ENCODE results near the gene RPS6KL1.

The RPS6KL1 gene

DNA sequence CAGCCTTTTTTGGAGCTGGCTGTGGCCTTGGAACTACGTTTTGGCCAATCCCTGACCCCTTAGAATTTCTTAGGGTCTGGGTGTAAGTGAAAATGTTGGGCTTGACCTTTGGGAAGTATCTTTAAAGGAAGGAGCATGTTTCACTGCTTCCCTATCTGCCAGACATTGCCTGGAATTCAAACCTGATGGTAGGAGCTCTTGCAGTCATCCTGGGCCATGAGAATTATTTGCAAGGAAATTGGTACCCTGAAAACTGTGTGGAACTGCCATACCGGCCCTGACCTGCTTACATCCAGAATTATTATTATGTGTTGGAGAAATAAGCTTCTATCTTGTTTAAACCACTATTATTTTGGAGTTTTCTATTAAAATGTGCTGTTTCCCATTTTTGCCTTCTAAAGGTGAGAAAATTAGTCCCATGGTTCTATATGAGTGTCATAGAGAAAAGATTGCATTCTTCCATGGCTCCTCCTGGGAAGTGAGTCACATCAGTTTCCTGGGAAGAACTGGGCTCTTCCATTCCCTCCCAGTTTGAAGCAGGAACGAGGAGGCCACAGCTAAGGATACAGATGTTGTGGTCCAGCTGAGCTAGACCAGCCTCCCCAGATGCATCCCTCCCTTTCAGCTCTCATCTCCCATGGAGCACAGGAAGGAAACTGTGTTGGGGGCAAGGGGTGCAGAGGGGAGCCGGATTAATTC, 41.9 kb upstream of the RPS6KL1 start:
- H2BK15ac ChIP-seq (ENCODE audit: low read length): no peak overlapping the region
- no peak overlapping the region for H3K4me3 ChIP-seq (ENCODE audit: low read length in 2 of 2)
- H3K4ac ChIP-seq (ENCODE audit: low read length): no peak overlapping the region
- no peaks in the 10 kb centered on the region for H3K79me1 ChIP-seq (ENCODE audit: low read depth, low read length)
- no peak overlapping the region for H2BK5ac ChIP-seq (ENCODE audit: low read length)
- H3K36me3 ChIP-seq (replicated peaks in 1 of 2; ENCODE audit: control insufficient read depth in 2 of 2, insufficient read depth in 2 of 2, low read length in 2 of 2): no peaks in the 10 kb centered on the region
- H4K8ac ChIP-seq (ENCODE audit: low read depth, low read length): no peak overlapping the region
- no peak overlapping the region for H3K14ac ChIP-seq (ENCODE audit: low read length)
- H2AK5ac ChIP-seq (ENCODE audit: low read depth, low read length): peak overlapping the region; percentile 32
- no peak for DNase-seq (ENCODE audit: low spot score)
- no peak overlapping the region for H4K91ac ChIP-seq (ENCODE audit: low read depth, low read length, poor library complexity)
- no peaks in the 10 kb centered on the region for H3K9me3 ChIP-seq (replicated peaks in 1 of 2; ENCODE audit: control insufficient read depth in 2 of 2, insufficient read depth in 1 of 2, low read depth in 1 of 2, low read length in 2 of 2)
- no peak overlapping the region for H2AFZ ChIP-seq (ENCODE audit: low read length)
- H3K4me2 ChIP-seq (ENCODE audit: insufficient read depth, low read length, poor library complexity, severe bottlenecking): no peak overlapping the region
- no peaks in the 10 kb centered on the region for H3K27me3 ChIP-seq (ENCODE audit: control insufficient read depth in 3 of 3, insufficient read depth in 3 of 3, low read depth in 1 of 3, low read length in 3 of 3)
- no CpG with 5 or more reads among the region's 4 CpGs for WGBS, 2 donors (ENCODE audit: extremely low coverage in 2 of 2, insufficient read length in 2 of 2, insufficient replicate concordance in 1 of 2)
- peaks cover 14 to 19% of the 10 kb centered on the region in 2 donors for H3K4me1 ChIP-seq (ENCODE audit: control insufficient read depth in 2 of 2, insufficient read depth in 1 of 2, low read depth in 1 of 2, low read length in 2 of 2)
- no peak overlapping the region for H2BK120ac ChIP-seq (ENCODE audit: low read depth, low read length)
- H2BK12ac ChIP-seq (ENCODE audit: low read length): no peak overlapping the region
- peak overlapping the region; percentile 27 for H3K18ac ChIP-seq (ENCODE audit: low read length)
- H3K23ac ChIP-seq (ENCODE audit: low read depth, low read length, poor library complexity): no peak overlapping the region
- H3K9ac ChIP-seq (ENCODE audit: low read depth, low read length, poor library complexity): no peak overlapping the region
- no peak overlapping the region for H3K27ac ChIP-seq (replicated peaks; ENCODE audit: low read length)

DNA sequence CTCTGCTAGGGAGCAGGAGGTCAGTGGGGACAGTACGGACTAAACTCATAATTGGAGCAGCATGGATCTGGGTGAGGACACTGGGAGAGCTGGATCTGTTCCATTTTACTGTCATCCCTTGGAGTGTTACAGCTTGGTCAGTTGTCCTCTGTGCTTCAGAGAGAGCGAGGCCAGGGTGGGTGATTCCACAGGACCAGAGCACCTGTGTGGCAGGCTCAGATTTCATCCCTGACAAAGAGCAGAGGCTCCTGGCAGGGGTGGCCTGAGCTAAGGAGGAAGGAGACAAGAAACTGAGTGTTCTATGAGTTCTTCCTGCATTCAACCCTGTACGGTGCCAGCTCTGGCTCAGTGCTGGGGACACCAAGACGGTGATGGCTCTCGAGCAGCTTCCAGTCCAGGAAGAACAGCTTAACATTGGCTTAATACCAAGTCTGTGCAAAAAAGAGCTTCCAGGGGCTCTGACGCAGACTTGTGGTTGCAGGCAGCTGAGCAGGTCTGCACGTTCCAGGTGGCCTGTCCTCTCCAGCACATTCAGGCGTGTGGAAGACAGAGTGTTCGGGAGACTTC, 40.7 kb upstream of the RPS6KL1 start:
- no peak overlapping the region for H4K91ac ChIP-seq (ENCODE audit: low read depth, low read length, poor library complexity)
- H3K9ac ChIP-seq (ENCODE audit: low read depth, low read length, poor library complexity): no peak overlapping the region
- H2BK12ac ChIP-seq (ENCODE audit: low read length): peak overlapping the region; percentile 75
- H3K4me1 ChIP-seq (ENCODE audit: control insufficient read depth in 2 of 2, insufficient read depth in 1 of 2, low read depth in 1 of 2, low read length in 2 of 2): peaks cover 14 to 19% of the 10 kb centered on the region in 2 donors
- H3K14ac ChIP-seq (ENCODE audit: low read length): no peak overlapping the region
- peak overlapping the region; percentile 42 for H2BK5ac ChIP-seq (ENCODE audit: low read length)
- H2AK5ac ChIP-seq (ENCODE audit: low read depth, low read length): peak overlapping the region; percentile 44
- H2BK15ac ChIP-seq (ENCODE audit: low read length): peak overlapping the region; percentile 83
- no peaks in the 10 kb centered on the region for H3K27me3 ChIP-seq (ENCODE audit: control insufficient read depth in 3 of 3, insufficient read depth in 3 of 3, low read depth in 1 of 3, low read length in 3 of 3)
- peak overlapping the region; percentile 75 for H3K18ac ChIP-seq (ENCODE audit: low read length)
- H3K27ac ChIP-seq (replicated peaks; ENCODE audit: low read length): no peak overlapping the region
- H2BK120ac ChIP-seq (ENCODE audit: low read depth, low read length): no peak overlapping the region
- peak overlapping the region; percentile 57 for H2AFZ ChIP-seq (ENCODE audit: low read length)
- no peak overlapping the region for H3K23ac ChIP-seq (ENCODE audit: low read depth, low read length, poor library complexity)
- DNase-seq (ENCODE audit: low spot score): no peak
- no peaks in the 10 kb centered on the region for H3K9me3 ChIP-seq (replicated peaks in 1 of 2; ENCODE audit: control insufficient read depth in 2 of 2, insufficient read depth in 1 of 2, low read depth in 1 of 2, low read length in 2 of 2)
- WGBS, 2 donors (ENCODE audit: extremely low coverage in 2 of 2, insufficient read length in 2 of 2, insufficient replicate concordance in 1 of 2): no CpG with 5 or more reads among the region's 9 CpGs
- no peaks in the 10 kb centered on the region for H3K36me3 ChIP-seq (replicated peaks in 1 of 2; ENCODE audit: control insufficient read depth in 2 of 2, insufficient read depth in 2 of 2, low read length in 2 of 2)
- H4K8ac ChIP-seq (ENCODE audit: low read depth, low read length): peak overlapping the region; percentile 79
- no peak overlapping the region for H3K4ac ChIP-seq (ENCODE audit: low read length)
- no peaks in the 10 kb centered on the region for H3K79me1 ChIP-seq (ENCODE audit: low read depth, low read length)
- H3K4me3 ChIP-seq (ENCODE audit: low read length in 2 of 2): no peak overlapping the region
- no peak overlapping the region for H3K4me2 ChIP-seq (ENCODE audit: insufficient read depth, low read length, poor library complexity, severe bottlenecking)

DNA sequence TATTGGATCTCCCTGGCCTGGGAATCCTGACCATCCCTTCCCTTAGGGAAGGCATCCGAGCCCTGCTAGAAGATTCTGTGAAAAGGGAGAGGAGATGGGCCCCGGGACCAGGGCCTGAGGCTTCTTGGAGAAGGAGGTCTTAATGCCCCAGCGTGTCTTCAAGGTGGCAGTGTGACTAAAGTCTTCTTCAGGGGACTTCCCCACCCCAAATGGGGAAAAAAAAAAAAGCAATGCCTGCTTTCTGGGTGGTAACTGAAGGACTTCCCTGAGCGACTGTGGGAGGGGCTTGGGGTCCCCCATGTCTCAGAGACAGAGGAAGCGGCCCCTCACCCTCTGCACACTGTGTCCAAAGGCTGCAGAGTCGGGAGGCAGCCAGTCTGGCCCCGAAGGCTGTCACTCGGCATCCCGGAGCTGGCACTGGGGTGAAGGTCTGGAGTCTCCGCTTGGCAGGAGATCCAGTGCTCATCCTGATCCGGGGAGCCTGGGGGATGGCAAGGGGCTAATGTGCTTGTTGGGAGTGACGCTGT, 40.2 kb upstream of the RPS6KL1 start:
- no CpG with 5 or more reads among the region's 12 CpGs for WGBS, 2 donors (ENCODE audit: extremely low coverage in 2 of 2, insufficient read length in 2 of 2, insufficient replicate concordance in 1 of 2)
- Histone ChIP-seq H2AK5ac (ENCODE audit: low read depth, low read length) (peak overlapping the region; percentile 60), H3K9me3 (replicated peaks in 1 of 2; ENCODE audit: control insufficient read depth in 2 of 2, insufficient read depth in 1 of 2, low read depth in 1 of 2, low read length in 2 of 2) (no peaks in the 10 kb centered on the region), H4K91ac (ENCODE audit: low read depth, low read length, poor library complexity) (no peak overlapping the region), H3K4me2 (ENCODE audit: insufficient read depth, low read length, poor library complexity, severe bottlenecking) (no peak overlapping the region), H2BK120ac (ENCODE audit: low read depth, low read length) (no peak overlapping the region), H3K4ac (ENCODE audit: low read length) (no peak overlapping the region), H3K14ac (ENCODE audit: low read length) (peak overlapping the region; percentile 25), H4K8ac (ENCODE audit: low read depth, low read length) (no peak overlapping the region), H3K4me1 (ENCODE audit: control insufficient read depth in 2 of 2, insufficient read depth in 1 of 2, low read depth in 1 of 2, low read length in 2 of 2) (peaks cover 14 to 19% of the 10 kb centered on the region in 2 donors), H3K36me3 (replicated peaks in 1 of 2; ENCODE audit: control insufficient read depth in 2 of 2, insufficient read depth in 2 of 2, low read length in 2 of 2) (no peaks in the 10 kb centered on the region), H3K79me1 (ENCODE audit: low read depth, low read length) (no peaks in the 10 kb centered on the region), H3K27ac (replicated peaks; ENCODE audit: low read length) (no peak overlapping the region), H2BK5ac (ENCODE audit: low read length) (peak overlapping the region; percentile 42), H2BK12ac (ENCODE audit: low read length) (peak overlapping the region; percentile 26), H2BK15ac (ENCODE audit: low read length) (peak overlapping the region; percentile 83), H3K18ac (ENCODE audit: low read length) (peak overlapping the region; percentile 75), H3K23ac (ENCODE audit: low read depth, low read length, poor library complexity) (no peak overlapping the region), H3K27me3 (ENCODE audit: control insufficient read depth in 3 of 3, insufficient read depth in 3 of 3, low read depth in 1 of 3, low read length in 3 of 3) (no peaks in the 10 kb centered on the region), H2AFZ (ENCODE audit: low read length) (peak overlapping the region; percentile 57), H3K9ac (ENCODE audit: low read depth, low read length, poor library complexity) (no peak overlapping the region), H3K4me3 (ENCODE audit: low read length in 2 of 2) (no peak overlapping the region)
- DNase-seq (ENCODE audit: low spot score): no peak

DNA sequence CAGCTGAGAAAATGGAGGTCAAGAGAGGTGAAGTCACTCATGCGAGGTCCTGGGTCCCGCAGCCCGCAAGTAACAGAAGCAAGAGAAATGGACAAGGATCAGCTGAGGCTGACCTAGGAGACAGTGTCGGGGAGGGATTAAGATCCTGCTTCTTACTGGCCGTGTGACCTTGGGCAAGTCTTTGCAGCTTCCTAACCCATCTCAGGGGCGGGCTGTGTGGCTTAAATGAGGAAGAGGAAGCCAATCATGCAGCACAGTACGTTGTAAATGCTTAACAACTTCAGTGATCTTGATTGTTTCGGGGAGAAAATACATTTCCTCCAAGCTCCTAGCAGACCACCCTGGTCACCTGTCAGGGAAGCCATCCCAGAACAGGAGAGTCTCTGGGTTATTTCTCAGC, 39.4 kb upstream of the RPS6KL1 start:
- DNase-seq (ENCODE audit: low spot score): no peak
- no peak overlapping the region for H4K8ac ChIP-seq (ENCODE audit: low read depth, low read length)
- H3K4me2 ChIP-seq (ENCODE audit: insufficient read depth, low read length, poor library complexity, severe bottlenecking): no peak overlapping the region
- no peak overlapping the region for H4K91ac ChIP-seq (ENCODE audit: low read depth, low read length, poor library complexity)
- H3K9me3 ChIP-seq (replicated peaks in 1 of 2; ENCODE audit: control insufficient read depth in 2 of 2, insufficient read depth in 1 of 2, low read depth in 1 of 2, low read length in 2 of 2): no peaks in the 10 kb centered on the region
- H3K36me3 ChIP-seq (replicated peaks in 1 of 2; ENCODE audit: control insufficient read depth in 2 of 2, insufficient read depth in 2 of 2, low read length in 2 of 2): no peaks in the 10 kb centered on the region
- H2BK5ac ChIP-seq (ENCODE audit: low read length): no peak overlapping the region
- H3K9ac ChIP-seq (ENCODE audit: low read depth, low read length, poor library complexity): no peak overlapping the region
- no peak overlapping the region for H3K18ac ChIP-seq (ENCODE audit: low read length)
- no peak overlapping the region for H2BK12ac ChIP-seq (ENCODE audit: low read length)
- H3K27ac ChIP-seq (replicated peaks; ENCODE audit: low read length): no peak overlapping the region
- H3K4me3 ChIP-seq (ENCODE audit: low read length in 2 of 2): no peak overlapping the region
- no peaks in the 10 kb centered on the region for H3K79me1 ChIP-seq (ENCODE audit: low read depth, low read length)
- H3K4ac ChIP-seq (ENCODE audit: low read length): no peak overlapping the region
- no peak overlapping the region for H2BK120ac ChIP-seq (ENCODE audit: low read depth, low read length)
- WGBS, 2 donors (ENCODE audit: extremely low coverage in 2 of 2, insufficient read length in 2 of 2, insufficient replicate concordance in 1 of 2): no CpG with 5 or more reads among the region's 8 CpGs
- peak overlapping the region; percentile 60 for H2AK5ac ChIP-seq (ENCODE audit: low read depth, low read length)
- H2AFZ ChIP-seq (ENCODE audit: low read length): no peak overlapping the region
- H3K23ac ChIP-seq (ENCODE audit: low read depth, low read length, poor library complexity): peak overlapping the region; percentile 9
- H2BK15ac ChIP-seq (ENCODE audit: low read length): no peak overlapping the region
- peaks cover 14 to 19% of the 10 kb centered on the region in 2 donors for H3K4me1 ChIP-seq (ENCODE audit: control insufficient read depth in 2 of 2, insufficient read depth in 1 of 2, low read depth in 1 of 2, low read length in 2 of 2)
- H3K27me3 ChIP-seq (ENCODE audit: control insufficient read depth in 3 of 3, insufficient read depth in 3 of 3, low read depth in 1 of 3, low read length in 3 of 3): no peaks in the 10 kb centered on the region
- H3K14ac ChIP-seq (ENCODE audit: low read length): no peak overlapping the region
